ENCODE data around the gene TP73. TPM values are rescaled to one million over a fixed set of nuclear protein-coding genes. Genes with fewer than 3 reads are reported as not detected.
A peak's percentile ranks its signal among the peaks of the same experiment; 100 is the strongest.

Gene TP73
- total and polyA plus RNA-seq, 2 donors from 2014 or later, result 0.54 TPM; not detected in 1

DNA sequence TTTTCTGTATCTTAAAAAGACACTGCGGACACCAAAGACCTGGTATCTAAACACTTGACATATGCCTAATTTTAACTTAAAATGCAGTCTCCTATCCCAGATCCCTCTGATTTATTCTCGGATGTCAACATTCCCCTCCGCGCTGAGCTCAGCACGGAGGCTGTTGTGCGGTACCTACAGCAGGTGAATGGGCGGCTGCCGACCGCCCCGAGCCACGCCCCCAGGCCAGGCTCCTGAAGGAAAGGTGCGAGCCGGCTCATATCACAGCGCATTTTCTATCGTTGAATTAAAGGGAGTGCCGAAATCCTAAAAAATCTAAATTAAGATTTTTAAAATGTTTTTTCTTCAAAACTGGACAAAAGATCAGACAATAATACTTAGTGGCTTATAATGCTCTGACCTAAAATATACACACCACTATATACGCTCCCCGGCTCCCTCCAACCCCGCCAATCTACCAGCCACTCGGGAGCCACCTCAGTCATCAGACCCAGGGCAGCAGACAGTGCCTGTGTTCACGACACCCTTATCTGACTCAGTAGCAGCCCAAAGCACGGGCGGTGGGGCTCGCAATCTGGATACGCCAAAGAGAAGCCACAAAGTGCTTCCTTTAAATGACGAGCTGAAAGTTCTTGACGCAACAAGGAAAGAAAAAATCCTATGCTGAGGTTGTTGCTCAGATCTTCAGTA is 6.5 kb upstream of the TP73 start:
- DNase-seq, result peak in 1 of 5 donors; percentile 46
- intact Hi-C loops (cut with DNase I), result no loop called here
- FAIRE-seq, result no peak

DNA sequence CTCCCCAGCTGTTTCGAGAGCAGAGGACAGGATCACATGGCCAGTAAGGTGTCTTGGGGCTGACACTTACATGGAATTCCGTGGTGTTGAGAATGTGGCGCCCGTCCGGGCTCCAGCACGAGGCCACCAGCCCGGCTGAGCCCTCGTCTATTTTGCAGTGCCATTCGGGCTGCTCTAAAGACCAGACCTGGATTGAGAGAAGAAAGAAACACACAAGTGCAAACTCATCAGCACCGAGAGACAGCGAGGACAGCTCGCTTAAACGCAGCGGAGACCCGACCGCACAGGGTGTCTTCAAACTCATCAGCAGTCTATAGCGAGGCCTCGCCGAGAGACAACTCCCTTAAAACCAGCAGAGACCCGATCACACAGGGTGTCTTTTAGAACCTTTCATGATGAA is 5.7 kb upstream of the TP73 start:
- peaks cover 0 to 12% (median 0%) of the 10 kb centered on the region in 3 donors for H3K4me1 ChIP-seq (ENCODE audit: control insufficient read depth in 2 of 3, insufficient read depth in 2 of 3, low read depth in 1 of 3, low read length in 3 of 3)
- H3K27me3 ChIP-seq (ENCODE audit: control insufficient read depth, insufficient read depth, low read length), result peaks cover 4% of the 10 kb centered on the region
- H3K27ac ChIP-seq (ENCODE audit: low read depth in 2 of 2, low read length in 2 of 2), result no peak overlapping the region
- DNase-seq (peak in 1 of 5 donors; percentile 32), FAIRE-seq (no peak)
- peaks cover 0 to 6% (median 3%) of the 10 kb centered on the region in 3 donors for H3K36me3 ChIP-seq (ENCODE audit: control insufficient read depth in 2 of 3, insufficient read depth in 3 of 3, low read length in 3 of 3)
- H3K4me3 ChIP-seq (ENCODE audit: low read length in 3 of 3), result no peak overlapping the region
- intact Hi-C loops (cut with DNase I), result no loop called here
- TF ChIP-seq CTCF (IDR thresholded peaks at IDR 0.05; ENCODE audit: borderline replicate concordance, extremely low read depth, insufficient read depth), result no peak
- H3K9me3 ChIP-seq (ENCODE audit: control insufficient read depth in 2 of 3, insufficient read depth in 1 of 3, low read length in 3 of 3), result no peaks in the 10 kb centered on the region
- no peak overlapping the region for H3K9ac ChIP-seq (ENCODE audit: low read length in 3 of 3)

More for the DNA sequence above, 6.5 kb upstream of the TP73 start:
- Histone ChIP-seq H3K4me3 (ENCODE audit: low read length in 3 of 3) (no peak overlapping the region), H3K4me1 (ENCODE audit: control insufficient read depth in 2 of 3, insufficient read depth in 2 of 3, low read depth in 1 of 3, low read length in 3 of 3) (peaks cover 0 to 10% (median 0%) of the 10 kb centered on the region in 3 donors), H3K36me3 (ENCODE audit: control insufficient read depth in 2 of 3, insufficient read depth in 3 of 3, low read length in 3 of 3) (peaks cover 0 to 8% (median 3%) of the 10 kb centered on the region in 3 donors), H3K27ac (ENCODE audit: low read depth in 2 of 2, low read length in 2 of 2) (no peak overlapping the region), H3K9ac (ENCODE audit: low read length in 3 of 3) (no peak overlapping the region), H3K9me3 (ENCODE audit: control insufficient read depth in 2 of 3, insufficient read depth in 1 of 3, low read length in 3 of 3) (no peaks in the 10 kb centered on the region), H3K27me3 (ENCODE audit: control insufficient read depth, insufficient read depth, low read length) (peaks cover 4% of the 10 kb centered on the region)
- TF ChIP-seq CTCF (IDR thresholded peaks at IDR 0.05; ENCODE audit: borderline replicate concordance, extremely low read depth, insufficient read depth), result no peak

DNA sequence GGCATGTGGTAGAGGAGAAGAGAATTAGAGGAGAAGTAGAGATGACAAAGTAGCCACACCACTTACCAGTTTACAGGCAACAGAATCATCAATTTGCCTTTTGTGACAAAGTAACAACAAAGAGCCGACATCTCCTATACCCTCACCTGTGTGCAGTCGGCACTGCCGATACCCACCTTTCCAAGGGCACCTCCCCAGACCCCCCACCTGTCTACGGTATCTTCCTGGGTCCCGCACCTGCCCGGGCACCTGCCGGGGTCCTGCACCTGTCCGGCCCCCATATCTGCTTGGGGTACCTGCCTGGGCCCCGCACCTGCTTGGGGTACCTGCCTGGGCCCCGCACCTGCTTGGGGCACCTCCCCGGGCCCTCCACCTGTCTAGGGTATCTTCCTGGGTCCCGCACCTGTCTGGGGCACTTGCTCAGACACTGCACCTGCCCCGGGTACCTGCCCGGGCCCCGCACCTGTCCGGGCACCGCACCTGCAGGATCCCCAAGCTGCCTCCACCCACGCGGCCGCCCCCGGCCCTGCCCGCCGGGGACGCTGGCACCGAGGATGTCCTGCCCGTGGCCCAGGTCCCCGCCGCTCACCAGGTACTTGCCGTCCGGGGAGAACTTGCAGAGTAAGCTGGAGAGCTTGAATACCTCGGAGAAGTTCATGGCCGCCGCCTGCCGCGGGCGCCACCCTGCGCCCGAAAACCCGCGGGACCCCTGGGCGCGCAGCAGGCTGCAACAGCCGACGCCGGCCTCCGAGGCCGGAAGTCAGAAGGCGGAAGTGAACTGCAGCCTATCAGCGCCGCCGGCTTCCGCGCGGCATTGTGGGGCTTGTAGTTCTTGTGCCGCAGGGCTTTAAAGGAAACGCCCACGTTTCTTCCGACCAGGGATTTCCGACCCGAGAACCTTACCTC is 2.7 kb upstream of the TP73 start, which contains the start of gene WRAP73:
WRAP73 (minus strand) TSS at position 762 of the 906 bp plus-strand sequence; CDS start at position 658, 104 bp downstream.
- no peak for FAIRE-seq
- no peak within 1 kb of the TSS for H3K27ac ChIP-seq (ENCODE audit: low read depth in 2 of 2, low read length in 2 of 2)

More for the DNA sequence above, 2.7 kb upstream of the TP73 start, which contains the start of gene WRAP73:
- intact Hi-C loops (cut with DNase I), result no loop called here
- peak within 1 kb of the TSS; percentile 47 to 79 (median 78) for H3K4me3 ChIP-seq (ENCODE audit: low read length in 3 of 3)
- no peaks in the 10 kb centered on the region for H3K36me3 ChIP-seq (ENCODE audit: control insufficient read depth in 2 of 3, insufficient read depth in 3 of 3, low read length in 3 of 3)
- TF ChIP-seq CTCF (IDR thresholded peaks at IDR 0.05; ENCODE audit: borderline replicate concordance, extremely low read depth, insufficient read depth), result peak; percentile 2
- peak within 1 kb of the TSS in 2 of 3 donors; percentile 1 to 25 for H3K9ac ChIP-seq (ENCODE audit: low read length in 3 of 3)
- H3K4me1 ChIP-seq (ENCODE audit: control insufficient read depth in 2 of 3, insufficient read depth in 2 of 3, low read depth in 1 of 3, low read length in 3 of 3), result peaks cover 0 to 12% (median 0%) of the 10 kb centered on the region in 3 donors
- H3K27me3 ChIP-seq (ENCODE audit: control insufficient read depth, insufficient read depth, low read length), result peaks cover 14% of the 10 kb centered on the region
- H3K9me3 ChIP-seq (ENCODE audit: control insufficient read depth in 2 of 3, insufficient read depth in 1 of 3, low read length in 3 of 3), result no peaks in the 10 kb centered on the region
- DNase-seq, result peak; percentile 91 to 97 (median 95)

All from kidney (tissue), 14 donors.